D721Med (cell line): ENCODE measurements around the gene PHLDA2.

Experiments used
- DNase-seq: peaks from one replicate; pipeline ENCODE4 v3.0.0; 2011; ENCODE audit warnings: low spot score; ENCODE audit not compliant: insufficient read length
- FAIRE-seq: peaks from 2 replicates; lab custom pipeline; 2011; peaks lifted over from hg19 to GRCh38; lab: Jason Lieb, UNC
- TF ChIP-seq, protein P1 (sequence below): IDR thresholded peaks from 2 replicates; pipeline ENCODE4 v1.5.1; 2012; ENCODE audit warnings: mild to moderate bottlenecking, control low read depth; ENCODE audit not compliant: insufficient read depth; ENCODE audit errors: missing control alignments

Gene PHLDA2

DNA sequence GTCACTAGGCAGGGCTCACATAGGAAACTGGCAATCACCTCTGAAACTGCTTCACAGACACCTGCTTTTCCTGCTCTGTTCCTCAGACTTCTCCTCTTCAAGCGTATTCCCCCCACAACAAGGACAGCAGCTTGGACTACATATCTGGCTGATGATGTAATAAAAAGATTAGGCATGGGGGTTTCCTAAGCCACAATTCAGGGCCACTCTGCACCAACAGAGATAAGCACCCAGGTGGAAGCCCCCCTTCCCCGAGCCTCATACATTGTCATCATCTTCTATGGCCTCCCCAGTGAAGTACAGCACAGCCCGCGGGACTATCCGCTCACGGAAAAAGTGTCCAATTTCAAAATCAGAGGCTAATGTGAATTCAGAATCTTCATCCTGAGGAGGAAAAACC lies 25.0 kb upstream of the PHLDA2 start:
- TF ChIP-seq, protein P1, sequence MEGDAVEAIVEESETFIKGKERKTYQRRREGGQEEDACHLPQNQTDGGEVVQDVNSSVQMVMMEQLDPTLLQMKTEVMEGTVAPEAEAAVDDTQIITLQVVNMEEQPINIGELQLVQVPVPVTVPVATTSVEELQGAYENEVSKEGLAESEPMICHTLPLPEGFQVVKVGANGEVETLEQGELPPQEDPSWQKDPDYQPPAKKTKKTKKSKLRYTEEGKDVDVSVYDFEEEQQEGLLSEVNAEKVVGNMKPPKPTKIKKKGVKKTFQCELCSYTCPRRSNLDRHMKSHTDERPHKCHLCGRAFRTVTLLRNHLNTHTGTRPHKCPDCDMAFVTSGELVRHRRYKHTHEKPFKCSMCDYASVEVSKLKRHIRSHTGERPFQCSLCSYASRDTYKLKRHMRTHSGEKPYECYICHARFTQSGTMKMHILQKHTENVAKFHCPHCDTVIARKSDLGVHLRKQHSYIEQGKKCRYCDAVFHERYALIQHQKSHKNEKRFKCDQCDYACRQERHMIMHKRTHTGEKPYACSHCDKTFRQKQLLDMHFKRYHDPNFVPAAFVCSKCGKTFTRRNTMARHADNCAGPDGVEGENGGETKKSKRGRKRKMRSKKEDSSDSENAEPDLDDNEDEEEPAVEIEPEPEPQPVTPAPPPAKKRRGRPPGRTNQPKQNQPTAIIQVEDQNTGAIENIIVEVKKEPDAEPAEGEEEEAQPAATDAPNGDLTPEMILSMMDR = no peak
- DNase-seq = no peak
- FAIRE-seq = no peak

DNA sequence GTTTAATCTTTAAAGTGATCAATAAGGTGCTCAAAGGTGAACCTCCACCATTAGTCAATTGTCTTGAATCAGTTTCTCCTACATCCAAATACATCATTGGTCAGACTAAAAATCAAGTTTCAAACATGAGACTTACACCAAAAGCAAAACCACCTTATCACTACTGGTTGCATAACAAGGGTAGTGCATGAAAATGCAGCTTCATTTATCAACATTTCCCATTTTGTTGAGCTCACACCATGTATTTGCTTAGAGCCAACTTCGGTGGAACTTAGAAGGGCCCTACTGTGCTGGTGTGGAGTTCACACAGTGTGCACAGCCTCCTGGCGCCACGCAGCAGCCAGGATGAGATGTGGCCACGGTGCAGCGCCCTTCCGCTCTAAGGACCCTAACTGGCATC lies 23.1 kb upstream of the PHLDA2 start:
- TF ChIP-seq, protein P1 = no peak
- FAIRE-seq = no peak
- no peak for DNase-seq

DNA sequence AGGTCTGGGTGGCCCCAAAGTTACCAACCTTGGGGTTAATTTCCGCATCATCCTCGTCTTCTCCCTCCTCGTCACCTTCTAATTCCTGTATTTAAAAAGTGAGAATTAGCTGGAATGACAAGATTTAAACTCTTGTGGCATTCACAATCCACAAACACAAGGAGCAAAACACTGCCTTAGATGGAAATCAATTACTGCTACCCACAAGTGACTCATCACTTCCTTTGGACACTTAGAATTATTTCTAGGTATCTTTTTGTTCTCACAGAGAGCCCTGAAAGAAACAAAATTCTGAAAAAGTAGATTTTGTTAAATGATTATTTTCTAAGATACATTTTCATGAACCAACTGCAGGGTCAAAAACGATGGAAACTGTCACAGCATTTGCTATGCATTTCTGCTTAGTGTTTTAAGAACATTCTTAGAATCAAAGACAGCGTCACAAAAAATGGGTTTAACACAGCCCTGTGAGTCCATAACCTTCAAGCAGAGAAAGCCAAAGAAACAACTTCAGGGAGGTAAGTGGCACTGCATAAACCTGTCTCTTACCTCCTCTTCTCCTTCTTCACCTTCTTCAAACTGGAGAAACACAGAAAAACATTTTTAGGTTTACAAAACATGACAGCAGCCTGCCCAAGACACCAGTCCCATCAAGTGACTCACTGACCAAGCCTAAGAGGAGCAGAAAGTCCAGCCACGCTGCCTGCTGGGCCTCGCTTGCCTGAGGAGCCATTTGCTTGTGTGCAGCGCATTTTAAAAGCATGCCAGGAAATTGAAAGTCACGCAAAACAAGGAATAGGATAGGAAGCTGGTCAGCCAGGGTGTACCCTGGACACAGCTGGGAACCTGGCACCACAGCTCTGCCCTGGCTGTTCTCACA lies 22.3 kb upstream of the PHLDA2 start:
- no peak for FAIRE-seq
- DNase-seq = no peak
- TF ChIP-seq, protein P1 = no peak

DNA sequence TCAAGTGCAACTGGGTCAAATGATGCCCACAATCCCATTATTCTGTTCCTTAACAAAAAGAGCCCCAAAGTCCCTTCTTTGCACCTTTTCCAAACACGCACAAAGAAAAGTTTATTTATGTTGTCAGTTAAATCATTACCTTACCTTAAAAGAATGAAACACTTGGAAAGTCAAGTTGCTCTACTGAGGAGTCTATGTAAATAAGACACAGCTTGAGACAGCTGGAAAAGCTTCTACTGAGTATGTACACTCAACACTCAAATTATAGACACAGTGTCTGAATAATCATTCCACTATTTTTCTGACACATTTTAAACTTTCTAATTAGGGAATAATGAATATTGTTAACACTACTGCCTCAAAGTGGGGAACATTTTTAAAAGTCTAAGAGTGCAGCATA lies 21.6 kb upstream of the PHLDA2 start:
- DNase-seq = no peak
- no peak for FAIRE-seq
- TF ChIP-seq, protein P1 = no peak

DNA sequence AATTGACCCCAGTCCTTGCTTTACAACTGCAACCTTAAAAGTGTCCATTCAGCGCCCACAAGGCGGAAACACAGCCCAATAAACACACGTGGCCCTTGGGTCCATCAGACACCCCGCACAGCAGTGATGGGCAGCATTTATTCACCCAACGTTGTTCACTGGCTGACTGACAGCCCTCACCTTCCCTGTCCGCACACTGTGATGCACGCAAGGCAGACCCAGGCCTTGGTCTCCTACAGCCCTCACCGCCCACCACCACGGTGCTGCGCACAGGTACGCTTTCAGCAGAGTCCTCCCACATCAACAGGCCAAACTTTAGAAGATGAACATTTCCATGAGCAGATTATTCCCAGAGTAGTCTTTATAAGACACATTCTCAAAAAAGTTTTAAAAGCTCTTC lies 20.7 kb upstream of the PHLDA2 start:
- FAIRE-seq (no peak), DNase-seq (no peak)
- TF ChIP-seq, protein P1 = no peak

DNA sequence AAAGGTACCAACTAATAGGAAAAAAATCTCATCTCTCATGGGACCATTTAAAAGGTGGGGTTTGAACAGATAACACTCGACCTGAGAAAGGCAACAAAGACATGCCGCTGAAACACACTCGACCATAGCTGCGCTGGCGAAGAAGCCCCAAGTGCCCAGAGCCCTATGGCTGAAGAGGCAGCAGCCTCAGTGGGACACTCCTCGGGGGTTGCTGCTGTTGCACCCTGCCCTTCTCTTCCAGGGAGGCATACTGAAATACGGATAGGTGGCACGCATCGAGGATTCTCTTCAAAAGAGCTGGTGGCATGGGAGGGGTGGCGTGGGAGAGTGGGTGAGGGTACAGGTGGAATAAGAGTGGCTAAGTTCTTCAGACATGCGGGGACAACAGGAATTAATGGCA lies 18.5 kb upstream of the PHLDA2 start:
- TF ChIP-seq, protein P1 = no peak

DNA sequence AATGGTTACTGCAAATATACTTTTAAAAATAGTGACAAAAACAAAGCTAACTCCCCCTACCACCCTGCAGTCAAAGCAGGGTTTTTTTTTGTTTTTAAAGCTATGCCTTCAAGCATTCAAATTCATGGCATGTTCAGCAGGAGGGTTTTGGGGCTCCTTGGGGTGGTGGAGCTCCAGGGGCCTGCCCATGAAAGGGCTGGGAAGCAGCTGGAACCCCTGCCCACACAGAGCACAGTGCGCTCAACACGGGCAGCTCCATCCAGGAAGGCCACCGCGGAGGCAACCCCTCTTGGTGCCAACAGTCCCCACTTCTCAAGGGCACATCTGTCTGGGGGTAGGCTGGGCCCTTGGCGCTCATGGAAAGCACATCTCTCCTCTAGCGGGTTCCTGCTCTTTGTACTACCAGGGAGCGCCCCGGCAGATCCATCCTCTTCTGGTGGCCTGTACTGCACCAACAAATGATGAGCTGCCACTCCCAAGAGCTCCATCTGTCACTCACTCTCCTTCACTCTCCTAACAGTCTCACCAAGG lies 16.6 kb upstream of the PHLDA2 start:
- FAIRE-seq = no peak
- DNase-seq = no peak
- TF ChIP-seq, protein P1 = no peak

More for the DNA sequence above, 18.5 kb upstream of the PHLDA2 start:
- FAIRE-seq (no peak), DNase-seq (no peak)
